Glutamatergic neuron (in vitro differentiated cells): Measurements from ENCODE around the gene PKD1L1. TPM values are rescaled to one million over a fixed set of nuclear protein-coding genes. Genes with fewer than 3 reads are reported as not detected.

Experiments used
- DNase-seq: peaks from one replicate; pipeline ENCODE4 v3.0.0; 2022
- H3K27ac Mint-ChIP-seq: one replicate; pipeline ENCODE4 v1.8.0; 2020; ENCODE audit warnings: mild to moderate bottlenecking, mixed read lengths, inconsistent platforms; ENCODE audit not compliant: unreplicated experiment
- H3K27me3 Mint-ChIP-seq: one replicate; pipeline ENCODE4 v1.8.0; 2020; ENCODE audit warnings: mild to moderate bottlenecking, moderate library complexity, mixed read lengths, inconsistent platforms; ENCODE audit not compliant: unreplicated experiment
- H3K36me3 Mint-ChIP-seq: one replicate; pipeline ENCODE4 v1.8.0; 2020; ENCODE audit warnings: mild to moderate bottlenecking, mixed read lengths, inconsistent platforms; ENCODE audit not compliant: unreplicated experiment
- H3K4me1 Mint-ChIP-seq: one replicate; pipeline ENCODE4 v1.8.0; 2020; ENCODE audit warnings: mild to moderate bottlenecking, low read depth, mixed read lengths, inconsistent platforms; ENCODE audit not compliant: unreplicated experiment
- H3K4me3 Mint-ChIP-seq: one replicate; pipeline ENCODE4 v1.8.0; 2020; ENCODE audit warnings: mild to moderate bottlenecking, mixed read lengths, inconsistent platforms; ENCODE audit not compliant: unreplicated experiment
- H3K9me3 Mint-ChIP-seq: one replicate; pipeline ENCODE4 v1.8.0; 2020; ENCODE audit warnings: mild to moderate bottlenecking, moderate library complexity, mixed read lengths, inconsistent platforms; ENCODE audit not compliant: unreplicated experiment
- CTCF ChIP-seq: fragments of 200-600 bp; sonication (generic); IDR thresholded peaks from one replicate; pipeline ENCODE4 v1.5.0; 2021; ENCODE audit not compliant: partially characterized antibody, unreplicated experiment
- total RNA-seq: library from RNA; stranded (reverse); fragmentation: NEBNext Ultra II Directional; extraction: Animal tissue kit (Norgen Biotek cat#: 25700); gene quantifications from one replicate; pipeline ENCODE4 v1.2.1, GENCODE V29; 2021; ENCODE audit not compliant: unreplicated experiment

The PKD1L1 gene
- total RNA-seq, 1 donor from 2014 or later = 0.17 TPM

GRCh38 chr7:47807126-47807525 is 141.1 kb downstream of the PKD1L1 start:
- Mint-ChIP-seq H3K4me1 (peaks cover 5% of the 10 kb centered on the region), H3K36me3 (no peaks in the 10 kb centered on the region), H3K27me3 (peaks cover 7% of the 10 kb centered on the region), H3K4me3 (no peak overlapping the region), H3K9me3 (no peaks in the 10 kb centered on the region), H3K27ac (no peak overlapping the region)
- TF ChIP-seq CTCF = no peak
- DNase-seq = no peak

- no peak for DNase-seq
- Mint-ChIP-seq H3K9me3 (no peaks in the 10 kb centered on the region), H3K27ac (no peak overlapping the region), H3K4me1 (peaks cover 5% of the 10 kb centered on the region), H3K36me3 (no peaks in the 10 kb centered on the region), H3K4me3 (no peak overlapping the region), H3K27me3 (peaks cover 7% of the 10 kb centered on the region)
- TF ChIP-seq CTCF = no peak
These were observed 141.6 kb downstream of the PKD1L1 start for GRCh38 chr7:47806701-47807103.

- H3K4me3 Mint-ChIP-seq = no peak overlapping the region
- no peak overlapping the region for H3K27ac Mint-ChIP-seq
- no peaks in the 10 kb centered on the region for H3K36me3 Mint-ChIP-seq
- peaks cover 5% of the 10 kb centered on the region for H3K4me1 Mint-ChIP-seq
- peaks cover 4% of the 10 kb centered on the region for H3K27me3 Mint-ChIP-seq
- no peaks in the 10 kb centered on the region for H3K9me3 Mint-ChIP-seq
- DNase-seq = no peak
- TF ChIP-seq CTCF = no peak
These were observed 143.3 kb downstream of the PKD1L1 start for GRCh38 chr7:47804767-47805545.

- Mint-ChIP-seq H3K36me3 (no peaks in the 10 kb centered on the region), H3K9me3 (no peaks in the 10 kb centered on the region), H3K4me3 (no peak overlapping the region), H3K4me1 (peaks cover 5% of the 10 kb centered on the region), H3K27me3 (peaks cover 4% of the 10 kb centered on the region), H3K27ac (no peak overlapping the region)
- no peak for DNase-seq
- TF ChIP-seq CTCF = no peak
These were observed 144.4 kb downstream of the PKD1L1 start for GRCh38 chr7:47803846-47804245.

- peaks cover 4% of the 10 kb centered on the region for H3K27me3 Mint-ChIP-seq
- no peaks in the 10 kb centered on the region for H3K9me3 Mint-ChIP-seq
- no peak overlapping the region for H3K27ac Mint-ChIP-seq
- no peak for TF ChIP-seq CTCF
- peaks cover 5% of the 10 kb centered on the region for H3K4me1 Mint-ChIP-seq
- DNase-seq = no peak
- H3K4me3 Mint-ChIP-seq = no peak overlapping the region
- no peaks in the 10 kb centered on the region for H3K36me3 Mint-ChIP-seq
These were observed 145.2 kb downstream of the PKD1L1 start for GRCh38 chr7:47803025-47803424.
